Renal pelvis (tissue), 4 donors: ENCODE measurements around the gene LMO1. TPM values are rescaled to one million over a fixed set of nuclear protein-coding genes. Genes with fewer than 3 reads are reported as not detected.

Experiments
- DNase-seq: peaks from one replicate; pipeline ENCODE4 v3.0.0-alpha.2; 2013
- polyA plus RNA-seq, 3 donors: library from polyadenylated mRNA; unstranded; fragments of 120-200 nt; gene quantifications; one replicate each; pipeline ENCODE4 v1.2.1, GENCODE V29; 2013; ENCODE audit not compliant: insufficient read length in 3 of 3

The LMO1 gene
- polyA plus RNA-seq, 3 donors, result 0.30 to 0.85 (median 0.74) TPM

- DNase-seq, result no peak
These were observed 56.3 kb downstream of the LMO1 start for GRCh38 chr11:8207080-8208000.

- peak; percentile 39 for DNase-seq
These were observed 57.2 kb downstream of the LMO1 start for GRCh38 chr11:8206251-8207079.

DNA sequence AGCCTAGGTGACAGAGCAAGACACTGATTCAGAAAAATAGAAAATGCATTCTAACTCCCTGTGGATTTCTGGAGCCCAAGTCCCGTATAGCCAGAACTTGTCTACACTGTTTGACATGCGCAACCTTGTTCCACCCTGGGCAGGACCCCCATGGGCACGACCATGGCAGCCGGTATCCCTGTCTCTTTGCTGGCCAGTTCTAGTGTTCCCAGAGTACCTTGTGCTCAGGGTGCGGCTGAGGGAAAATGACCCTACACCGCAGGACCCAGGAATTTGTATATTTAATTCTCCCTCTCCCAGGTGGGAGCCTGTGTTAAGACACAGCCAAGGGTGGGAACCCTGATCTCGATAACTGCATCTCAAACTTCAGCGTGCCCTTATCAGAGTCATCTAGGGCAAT lies 58.1 kb downstream of the LMO1 start:
- no peak for DNase-seq

- no peak for DNase-seq
These were observed 59.1 kb downstream of the LMO1 start for GRCh38 chr11:8204596-8204995.

DNA sequence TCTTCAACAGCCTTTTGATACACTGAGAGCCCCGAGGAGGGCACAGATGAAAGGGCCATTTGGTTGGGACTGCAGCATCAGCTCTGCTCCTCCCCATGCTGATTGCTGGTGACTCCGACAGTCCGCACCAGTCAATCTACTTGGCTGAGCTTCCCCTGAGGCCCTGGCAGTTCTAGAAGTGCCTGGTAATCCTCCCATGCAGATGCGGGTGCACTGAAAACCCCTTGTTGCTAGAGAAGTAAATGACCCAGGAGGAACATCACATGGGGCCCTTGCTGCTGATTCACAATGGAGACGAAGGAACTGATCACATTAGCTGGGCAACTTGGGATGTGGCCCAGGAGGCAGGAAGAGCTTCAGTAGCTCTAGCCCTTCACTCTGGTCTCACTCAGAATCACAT lies 59.7 kb downstream of the LMO1 start:
- no peak for DNase-seq

- DNase-seq, result no peak
These were observed 60.3 kb downstream of the LMO1 start for GRCh38 chr11:8203414-8203715.

DNA sequence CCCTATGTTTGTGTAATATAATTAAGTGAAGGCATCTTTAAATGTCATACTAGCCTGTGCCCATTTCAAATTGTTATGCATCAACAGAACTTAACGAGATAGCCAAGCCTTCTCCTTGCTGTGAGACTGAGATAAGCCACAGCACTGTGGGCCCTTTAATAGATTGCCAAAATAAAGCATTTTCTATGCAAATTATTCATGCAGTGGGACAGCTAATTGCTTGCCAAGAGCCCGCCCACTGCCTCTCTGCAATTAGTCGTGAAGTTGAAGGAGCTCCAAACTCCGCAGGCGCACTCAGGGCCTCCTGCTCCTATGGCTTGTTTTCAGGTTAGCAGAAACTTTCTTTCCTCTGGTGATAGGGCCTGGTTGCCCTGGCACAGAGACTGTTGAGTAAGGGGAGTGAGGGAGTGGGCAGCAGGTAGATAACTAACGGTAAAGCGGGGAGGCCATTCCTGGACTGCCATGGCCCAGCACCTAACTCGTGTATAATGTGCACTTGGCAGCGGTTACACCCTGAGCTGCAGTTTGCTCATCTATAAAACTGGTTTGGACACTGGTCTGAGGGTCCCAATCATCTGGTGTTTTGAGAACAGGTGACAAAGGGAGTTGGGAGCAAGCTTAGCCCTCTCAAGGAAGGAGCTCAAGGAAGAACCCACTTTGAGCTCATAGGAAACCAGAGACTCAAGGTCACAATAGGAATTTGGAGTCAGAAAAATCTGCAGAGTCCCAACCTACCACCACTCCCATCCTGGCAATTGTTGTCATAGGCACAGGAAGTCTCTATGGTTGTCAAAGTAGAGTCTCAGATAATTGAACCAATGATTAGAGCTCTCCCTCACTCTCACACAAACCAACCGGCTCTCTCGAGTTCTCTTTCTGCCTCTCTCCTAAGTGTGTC lies 60.9 kb downstream of the LMO1 start:
- no peak for DNase-seq

- DNase-seq, result no peak
These were observed 61.9 kb downstream of the LMO1 start for GRCh38 chr11:8201644-8202365.

- no peak for DNase-seq
These were observed 64.0 kb downstream of the LMO1 start for GRCh38 chr11:8199676-8200075.

GRCh38 chr11:8196749-8197148 lies 66.9 kb downstream of the LMO1 start:
- DNase-seq, result no peak

GRCh38 chr11:8194956-8195355 lies 68.7 kb downstream of the LMO1 start:
- no peak for DNase-seq

DNA sequence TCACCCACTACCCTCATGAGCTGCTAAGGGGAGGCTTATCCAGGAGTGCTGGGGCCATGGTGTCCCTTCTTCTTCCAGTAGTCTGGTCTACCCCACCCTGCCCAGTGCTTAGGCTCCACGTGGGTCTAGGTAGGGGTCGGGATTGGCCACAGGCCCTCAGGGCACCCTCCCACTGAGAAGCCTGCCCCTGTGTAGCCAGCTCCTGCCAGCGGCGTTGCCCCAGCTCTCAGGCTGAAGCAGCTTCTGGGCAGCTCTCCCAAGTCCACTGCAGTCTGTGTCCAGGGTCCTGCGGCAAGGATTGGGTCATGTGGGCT lies 70.8 kb downstream of the LMO1 start:
- DNase-seq, result no peak

DNA sequence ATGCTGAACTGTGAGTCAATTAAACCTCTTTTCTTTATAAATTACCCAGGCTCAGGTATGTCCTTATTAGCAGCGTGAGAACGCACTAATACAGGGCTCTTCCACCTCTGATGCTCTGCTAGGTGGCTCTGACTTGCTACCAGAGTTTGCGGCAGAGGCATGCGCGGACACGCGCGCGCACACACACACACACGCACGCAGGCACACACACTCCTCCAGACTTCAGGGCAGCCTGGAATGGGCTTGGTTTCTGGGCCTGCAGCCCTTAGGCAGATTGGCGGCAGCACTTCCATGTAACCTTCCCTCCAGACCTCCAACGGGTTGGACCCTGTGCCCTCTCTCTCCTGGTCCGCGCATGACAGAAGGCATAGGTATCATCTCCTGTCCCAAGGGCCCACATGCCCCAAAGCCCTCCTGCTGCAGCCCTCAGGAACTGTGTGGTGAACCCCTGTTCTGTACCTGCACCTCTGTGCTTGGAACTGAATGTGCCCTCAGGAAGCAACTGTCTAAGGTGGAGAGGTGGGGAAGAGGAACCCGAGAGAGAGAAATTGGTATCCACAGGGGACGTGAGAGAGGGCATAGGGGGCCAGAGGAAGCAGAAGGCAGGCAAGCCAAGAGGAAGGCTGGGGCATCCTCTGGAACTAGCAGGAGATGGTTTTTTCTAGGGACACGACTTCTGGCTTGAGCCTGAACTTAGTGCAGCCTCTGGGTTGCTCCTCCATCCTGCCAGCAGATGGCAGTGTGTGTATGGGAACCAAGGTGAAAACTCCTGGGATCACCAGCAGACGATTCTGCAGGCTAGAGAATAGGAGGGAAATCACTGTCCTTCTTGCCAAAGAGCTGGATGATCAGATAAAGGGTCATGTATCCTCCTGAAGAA lies 71.4 kb downstream of the LMO1 start:
- peak; percentile 42 for DNase-seq

DNA sequence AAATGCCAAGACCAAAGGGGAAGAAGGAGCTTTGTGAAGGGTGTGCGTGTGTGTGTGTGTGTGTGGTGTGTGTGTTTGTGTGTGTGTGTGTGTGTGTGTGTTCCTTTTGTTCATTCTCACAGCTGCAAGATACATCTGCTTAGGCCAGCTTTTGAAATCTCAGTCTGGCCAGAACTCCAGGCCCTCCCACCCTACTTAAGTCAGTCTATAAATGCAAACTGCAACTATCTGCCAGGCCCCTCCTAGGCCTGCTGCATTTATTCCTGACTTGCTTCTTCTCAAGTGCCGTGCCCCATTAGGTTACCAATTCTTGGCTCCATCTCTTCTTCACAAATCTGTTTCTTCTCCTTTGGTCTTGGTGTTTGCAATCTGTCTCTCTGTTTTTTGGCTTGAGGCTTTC lies 73.2 kb downstream of the LMO1 start:
- DNase-seq, result no peak

- DNase-seq, result no peak
These were observed 77.2 kb downstream of the LMO1 start for GRCh38 chr11:8186429-8186828.

GRCh38 chr11:8183111-8183510 lies 80.6 kb downstream of the LMO1 start:
- DNase-seq, result no peak

GRCh38 chr11:8180469-8180868 lies 83.2 kb downstream of the LMO1 start:
- DNase-seq, result no peak

- DNase-seq, result no peak
These were observed 85.4 kb downstream of the LMO1 start for GRCh38 chr11:8178297-8178696.

GRCh38 chr11:8177136-8177535 lies 86.5 kb downstream of the LMO1 start:
- DNase-seq, result no peak
